OCI-LY1 (cell line): ENCODE data around the gene SEPTIN8.

ENCODE experiments used
- CTCF ChIP-seq: fragments of 200-600 bp; sonication (generic), shearing (Covaris generic); IDR thresholded peaks from 2 replicates; pipeline ENCODE4 v1.5.1; 2017; ENCODE audit warnings: mild to moderate bottlenecking, antibody characterized with exemption, low read length, moderate library complexity, mixed read lengths
- EZH2 ChIP-seq: fragments of 200-600 bp; sonication (generic), shearing (Covaris generic); IDR thresholded peaks from 2 replicates; pipeline ENCODE4 v1.8.0; 2017; ENCODE audit warnings: borderline replicate concordance, mixed run types, mild to moderate bottlenecking, antibody characterized with exemption, low read length, moderate library complexity, mixed read lengths

- TF ChIP-seq CTCF = no peak
- no peak for TF ChIP-seq EZH2
Measured at GRCh38 chr5:132748522-132749000, 28.5 kb downstream of the SEPTIN8 start.
